DND-41 (cell line): Measurements from ENCODE around the gene PHF1.

Experiments used
- ATAC-seq: fragments of 200-7000 bp; cut with Tn5 transposase; 3 replicates; pipeline ENCODE4 v1.9.1; 2021; ENCODE audit warnings: low read depth; ENCODE audit not compliant: insufficient read depth
- DNase-seq: peaks from one replicate; pipeline ENCODE4 v3.0.0-alpha.2; 2020
- H2AFZ ChIP-seq: 2 replicates; pipeline ENCODE4 v1.6.0; 2012; ENCODE audit warnings: low read depth, low read length
- H3K27ac ChIP-seq: 2 replicates; pipeline ENCODE4 v1.5.1; 2012; ENCODE audit warnings: low read length, inconsistent platforms
- H3K27me3 ChIP-seq: fragments of 200-600 bp; sonication (generic); 2 replicates; pipeline ENCODE4 v1.6.0; 2012; ENCODE audit warnings: low read length, mild to moderate bottlenecking, inconsistent platforms; ENCODE audit not compliant: insufficient read depth, poor library complexity
- H3K36me3 ChIP-seq: 2 replicates; pipeline ENCODE4 v1.5.1; 2012; ENCODE audit warnings: low read length, inconsistent platforms; ENCODE audit not compliant: insufficient read depth
- H3K4me1 ChIP-seq: 2 replicates; pipeline ENCODE4 v1.5.1; 2012; ENCODE audit warnings: mild to moderate bottlenecking, low read length; ENCODE audit not compliant: insufficient read depth
- H3K4me2 ChIP-seq: 2 replicates; pipeline ENCODE4 v1.6.0; 2012; ENCODE audit warnings: mild to moderate bottlenecking, moderate library complexity, low read length, inconsistent platforms; ENCODE audit not compliant: insufficient read depth
- H3K4me3 ChIP-seq, 2 experiments: fragments of 200-600 bp in 1 of 2; shearing (Covaris generic) in 1 of 2; 2 replicates each; pipeline ENCODE4 v1.5.1; 2012 to 2016; ENCODE audit warnings: inconsistent platforms in 2 of 2, low read length in 2 of 2, mild to moderate bottlenecking in 2 of 2, low read depth in 1 of 2, moderate library complexity in 1 of 2
- H3K79me2 ChIP-seq: 2 replicates; pipeline ENCODE4 v1.6.0; 2012; ENCODE audit warnings: low read length, inconsistent platforms; ENCODE audit not compliant: insufficient read depth
- H3K9ac ChIP-seq: 2 replicates; pipeline ENCODE4 v1.6.0; 2012; ENCODE audit warnings: low read depth, mild to moderate bottlenecking, inconsistent platforms, low read length, moderate library complexity
- H3K9me3 ChIP-seq: 2 replicates; pipeline ENCODE4 v1.5.1; 2012; ENCODE audit warnings: low read length, moderate library complexity, mild to moderate bottlenecking, inconsistent platforms; ENCODE audit not compliant: insufficient read depth, severe bottlenecking
- H4K20me1 ChIP-seq: 2 replicates; pipeline ENCODE4 v1.6.0; 2012; ENCODE audit warnings: low read length; ENCODE audit not compliant: insufficient read depth
- CTCF ChIP-seq: IDR thresholded peaks from 2 replicates; pipeline ENCODE4 v1.5.1; 2012; ENCODE audit warnings: borderline replicate concordance, low read length, moderate library complexity, mild to moderate bottlenecking; ENCODE audit not compliant: poor library complexity, severe bottlenecking; ENCODE audit errors: extremely low read depth
- EZH2 ChIP-seq: IDR thresholded peaks from 3 replicates; pipeline ENCODE4 v1.6.1; 2012; ENCODE audit warnings: borderline replicate concordance, low read depth, mild to moderate bottlenecking, moderate library complexity, low read length, inconsistent platforms; ENCODE audit not compliant: severe bottlenecking

PHF1 gene

GRCh38 chr6:33430334-33430733 lies 19.5 kb downstream of the PHF1 start:
- TF ChIP-seq CTCF (no peak), EZH2 (no peak)
- Histone ChIP-seq H3K4me1 (peaks cover 57% of the 10 kb centered on the region), H4K20me1 (peaks cover 23% of the 10 kb centered on the region), H3K27ac (no peak overlapping the region), H3K4me3 (no peak overlapping the region), H3K9ac (no peak overlapping the region), H3K4me2 (0 out of 2 replicates have a peak overlapping the region, but pooled peaks have one; percentile 11), H3K36me3 (peaks cover 13% of the 10 kb centered on the region), H3K79me2 (peaks cover 26% of the 10 kb centered on the region), H2AFZ (no peak overlapping the region), H3K9me3 (no peaks in the 10 kb centered on the region), H3K27me3 (no peaks in the 10 kb centered on the region)
- DNase-seq = no peak
- no peak for ATAC-seq

DNA sequence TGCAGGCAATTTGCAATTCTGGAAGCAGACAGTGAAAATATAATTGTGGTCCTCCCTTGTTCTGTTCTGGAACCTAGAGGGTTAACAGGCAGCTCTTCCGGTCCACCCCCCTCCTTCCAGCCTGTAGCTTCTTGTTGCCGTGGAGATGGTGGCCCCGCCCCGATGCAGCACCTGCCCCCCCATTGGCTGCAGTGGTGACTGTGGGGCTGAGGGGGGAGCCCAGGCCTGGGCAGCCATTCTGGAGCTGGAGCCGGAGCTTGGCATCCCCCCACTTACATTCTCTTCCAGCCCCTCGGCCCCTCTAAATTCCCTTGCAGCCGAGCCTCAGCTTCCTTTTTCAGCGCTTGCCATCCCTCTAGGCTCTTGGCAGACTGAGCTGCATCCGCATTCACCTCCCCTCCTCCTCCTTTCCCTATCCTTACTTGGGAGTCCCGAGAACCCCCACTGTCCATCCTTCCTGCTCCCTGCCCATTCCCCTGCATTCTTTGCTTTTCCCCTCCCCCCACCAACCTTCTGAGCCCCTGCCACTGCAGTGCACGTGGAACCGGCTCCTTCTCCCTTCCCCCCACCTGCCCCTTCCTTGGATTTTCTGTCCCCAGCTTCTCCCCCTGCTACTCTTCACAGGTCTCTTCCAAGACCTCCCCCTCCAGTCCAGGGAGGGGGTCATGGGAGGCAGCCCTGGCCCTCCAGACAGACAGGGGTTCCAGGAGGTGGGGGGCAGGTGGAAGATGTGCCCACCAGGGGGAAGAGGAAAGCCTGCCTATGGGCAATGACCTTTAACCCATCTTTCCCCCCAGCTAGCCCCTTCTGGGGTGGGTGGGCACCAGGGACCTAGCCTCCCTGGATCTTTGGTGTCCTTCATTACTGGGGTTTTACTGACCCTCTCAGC lies 20.4 kb downstream of the PHF1 start:
- Histone ChIP-seq H3K4me1 (peaks cover 49% of the 10 kb centered on the region), H3K36me3 (peaks cover 22% of the 10 kb centered on the region), H3K27me3 (no peaks in the 10 kb centered on the region), H3K79me2 (peaks cover 26% of the 10 kb centered on the region), H4K20me1 (peaks cover 23% of the 10 kb centered on the region), H3K4me3 (peak overlapping the region in 1 of 2 experiments; percentile 33; a peak in 1 of 4 replicates), H3K27ac (peak overlapping the region; percentile 52), H2AFZ (no peak overlapping the region), H3K9ac (peak overlapping the region; percentile 4; the same call in 1 of the 2 replicates), H3K4me2 (peak overlapping the region; percentile 52), H3K9me3 (no peaks in the 10 kb centered on the region)
- DNase-seq (peak; percentile 77), ATAC-seq (peak; percentile 54)
- TF ChIP-seq CTCF (no peak), EZH2 (no peak)

GRCh38 chr6:33431880-33432541 lies 21.2 kb downstream of the PHF1 start:
- peaks cover 42% of the 10 kb centered on the region for H3K4me1 ChIP-seq
- H3K9ac ChIP-seq = peak overlapping the region; percentile 14; the same call in 1 of the 2 replicates
- no peaks in the 10 kb centered on the region for H3K27me3 ChIP-seq
- H3K36me3 ChIP-seq = peaks cover 29% of the 10 kb centered on the region
- ATAC-seq (peak; percentile 51), DNase-seq (peak; percentile 48)
- H3K79me2 ChIP-seq = peaks cover 26% of the 10 kb centered on the region
- H3K27ac ChIP-seq = peak overlapping the region; percentile 52
- no peak overlapping the region for H2AFZ ChIP-seq
- H3K4me3 ChIP-seq = peak overlapping the region in 1 of 2 experiments; percentile 33; a peak in 1 of 4 replicates
- H4K20me1 ChIP-seq = peaks cover 23% of the 10 kb centered on the region
- TF ChIP-seq EZH2 (no peak), CTCF (no peak)
- H3K4me2 ChIP-seq = peak overlapping the region; percentile 52
- H3K9me3 ChIP-seq = no peaks in the 10 kb centered on the region
